HepG2 (cell line): Measurements from ENCODE around the gene MEIS1.

Experiments
- EP300 ChIP-seq, 3 experiments: sonication (generic) in 1 of 3; formaldehyde crosslinking in 1 of 3; IDR thresholded peaks; 2 replicates each; pipeline versions ENCODE4 v1.5.1 to v1.6.1; 2011 to 2020; ENCODE audit warnings: low read depth in 2 of 3, low read length in 2 of 3, borderline replicate concordance in 1 of 3, improper control_type of control experiment in 1 of 3, mild to moderate bottlenecking in 1 of 3, missing genetic modification reagents in 1 of 3, moderate library complexity in 1 of 3
- EZH2 ChIP-seq: conservative IDR thresholded peaks from 2 replicates; pipeline ENCODE4 v1.6.1; 2012; ENCODE audit warnings: mild to moderate bottlenecking, low read depth, low read length, moderate library complexity
- POLR2A ChIP-seq, 2 experiments: IDR thresholded peaks; 2 replicates each; pipeline ENCODE4 v1.6.1; 2011; ENCODE audit warnings: low read depth in 2 of 2, low read length in 2 of 2, mild to moderate bottlenecking in 1 of 2, moderate library complexity in 1 of 2; ENCODE audit not compliant: insufficient read depth in 1 of 2
- SMC3 ChIP-seq: IDR thresholded peaks from 2 replicates; pipeline ENCODE4 v1.6.1; 2011; ENCODE audit warnings: low read length, improper control_type of control experiment
- TF ChIP-seq, protein P1 (sequence below): sonication (generic); formaldehyde crosslinking; IDR thresholded peaks from 2 replicates; pipeline ENCODE4 v1.5.0; 2020; ENCODE audit warnings: mild to moderate bottlenecking, missing genetic modification reagents, moderate library complexity
- TF ChIP-seq, protein P2 (sequence below): sonication (generic); formaldehyde crosslinking; IDR thresholded peaks from 2 replicates; pipeline ENCODE4 v1.4.0; 2020; ENCODE audit warnings: missing genetic modification reagents, mild to moderate bottlenecking, borderline replicate concordance
- TF ChIP-seq, protein P3 (sequence below): sonication (generic); formaldehyde crosslinking; IDR thresholded peaks from 2 replicates; pipeline ENCODE4 v1.4.0; 2020; ENCODE audit warnings: missing genetic modification reagents

DNA sequence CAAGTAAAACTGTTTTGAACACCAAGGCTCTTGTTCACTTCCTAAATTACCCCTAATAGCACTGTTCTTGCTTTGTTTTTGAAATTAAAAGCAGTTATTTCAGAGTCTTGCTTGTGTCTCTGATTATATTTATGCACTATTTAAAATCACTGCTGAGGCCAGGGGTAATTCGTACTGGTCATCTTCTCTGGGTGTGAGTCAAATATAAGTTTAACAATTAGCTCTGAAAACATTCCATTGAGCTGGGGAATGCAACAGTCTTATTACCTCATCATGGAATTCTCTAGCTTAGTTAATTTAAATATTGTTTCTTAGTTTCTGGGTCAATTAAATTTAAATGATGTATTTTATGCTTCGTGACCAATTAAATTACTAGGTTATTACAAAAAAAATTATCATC is 135.0 kb downstream of the MEIS1 start:
- TF ChIP-seq POLR2A (IDR thresholded peaks at IDR 0.05; ENCODE audit: insufficient read depth in 1 of 2, low read depth in 2 of 2, low read length in 2 of 2) (no peak), EZH2 (no peak), SMC3 (no peak), EP300 (IDR thresholded peaks at IDR 0.05; ENCODE audit: low read depth in 2 of 2, low read length in 2 of 2) (no peak), EP300 (CRISPR knock-in tag; IDR thresholded peaks at IDR 0.05; ENCODE audit: borderline replicate concordance) (no peak)
- TF ChIP-seq, protein P1, sequence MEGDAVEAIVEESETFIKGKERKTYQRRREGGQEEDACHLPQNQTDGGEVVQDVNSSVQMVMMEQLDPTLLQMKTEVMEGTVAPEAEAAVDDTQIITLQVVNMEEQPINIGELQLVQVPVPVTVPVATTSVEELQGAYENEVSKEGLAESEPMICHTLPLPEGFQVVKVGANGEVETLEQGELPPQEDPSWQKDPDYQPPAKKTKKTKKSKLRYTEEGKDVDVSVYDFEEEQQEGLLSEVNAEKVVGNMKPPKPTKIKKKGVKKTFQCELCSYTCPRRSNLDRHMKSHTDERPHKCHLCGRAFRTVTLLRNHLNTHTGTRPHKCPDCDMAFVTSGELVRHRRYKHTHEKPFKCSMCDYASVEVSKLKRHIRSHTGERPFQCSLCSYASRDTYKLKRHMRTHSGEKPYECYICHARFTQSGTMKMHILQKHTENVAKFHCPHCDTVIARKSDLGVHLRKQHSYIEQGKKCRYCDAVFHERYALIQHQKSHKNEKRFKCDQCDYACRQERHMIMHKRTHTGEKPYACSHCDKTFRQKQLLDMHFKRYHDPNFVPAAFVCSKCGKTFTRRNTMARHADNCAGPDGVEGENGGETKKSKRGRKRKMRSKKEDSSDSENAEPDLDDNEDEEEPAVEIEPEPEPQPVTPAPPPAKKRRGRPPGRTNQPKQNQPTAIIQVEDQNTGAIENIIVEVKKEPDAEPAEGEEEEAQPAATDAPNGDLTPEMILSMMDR (CRISPR knock-in tag), result no peak
- TF ChIP-seq, protein P2, sequence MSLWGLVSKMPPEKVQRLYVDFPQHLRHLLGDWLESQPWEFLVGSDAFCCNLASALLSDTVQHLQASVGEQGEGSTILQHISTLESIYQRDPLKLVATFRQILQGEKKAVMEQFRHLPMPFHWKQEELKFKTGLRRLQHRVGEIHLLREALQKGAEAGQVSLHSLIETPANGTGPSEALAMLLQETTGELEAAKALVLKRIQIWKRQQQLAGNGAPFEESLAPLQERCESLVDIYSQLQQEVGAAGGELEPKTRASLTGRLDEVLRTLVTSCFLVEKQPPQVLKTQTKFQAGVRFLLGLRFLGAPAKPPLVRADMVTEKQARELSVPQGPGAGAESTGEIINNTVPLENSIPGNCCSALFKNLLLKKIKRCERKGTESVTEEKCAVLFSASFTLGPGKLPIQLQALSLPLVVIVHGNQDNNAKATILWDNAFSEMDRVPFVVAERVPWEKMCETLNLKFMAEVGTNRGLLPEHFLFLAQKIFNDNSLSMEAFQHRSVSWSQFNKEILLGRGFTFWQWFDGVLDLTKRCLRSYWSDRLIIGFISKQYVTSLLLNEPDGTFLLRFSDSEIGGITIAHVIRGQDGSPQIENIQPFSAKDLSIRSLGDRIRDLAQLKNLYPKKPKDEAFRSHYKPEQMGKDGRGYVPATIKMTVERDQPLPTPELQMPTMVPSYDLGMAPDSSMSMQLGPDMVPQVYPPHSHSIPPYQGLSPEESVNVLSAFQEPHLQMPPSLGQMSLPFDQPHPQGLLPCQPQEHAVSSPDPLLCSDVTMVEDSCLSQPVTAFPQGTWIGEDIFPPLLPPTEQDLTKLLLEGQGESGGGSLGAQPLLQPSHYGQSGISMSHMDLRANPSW (CRISPR knock-in tag), result no peak
- TF ChIP-seq, protein P3, sequence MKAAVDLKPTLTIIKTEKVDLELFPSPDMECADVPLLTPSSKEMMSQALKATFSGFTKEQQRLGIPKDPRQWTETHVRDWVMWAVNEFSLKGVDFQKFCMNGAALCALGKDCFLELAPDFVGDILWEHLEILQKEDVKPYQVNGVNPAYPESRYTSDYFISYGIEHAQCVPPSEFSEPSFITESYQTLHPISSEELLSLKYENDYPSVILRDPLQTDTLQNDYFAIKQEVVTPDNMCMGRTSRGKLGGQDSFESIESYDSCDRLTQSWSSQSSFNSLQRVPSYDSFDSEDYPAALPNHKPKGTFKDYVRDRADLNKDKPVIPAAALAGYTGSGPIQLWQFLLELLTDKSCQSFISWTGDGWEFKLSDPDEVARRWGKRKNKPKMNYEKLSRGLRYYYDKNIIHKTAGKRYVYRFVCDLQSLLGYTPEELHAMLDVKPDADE (CRISPR knock-in tag), result no peak
